GM23338 (cell line): ENCODE data around the gene FN1. TPM values are rescaled to one million over a fixed set of nuclear protein-coding genes. Genes with fewer than 3 reads are reported as not detected.

Source experiments
- ATAC-seq: fragments of 200-7000 bp; cut with Tn5 transposase; 3 replicates; pipeline ENCODE4 v1.9.1; 2020
- DNase-seq: peaks from one replicate; pipeline ENCODE4 v3.0.0-alpha.2; 2015; ENCODE audit warnings: low spot score
- H2AFZ ChIP-seq: fragments of 200-600 bp; sonication (generic); 2 replicates; pipeline ENCODE4 v1.8.0; 2016; ENCODE audit warnings: antibody characterized with exemption, mild to moderate bottlenecking, moderate library complexity
- H3F3A ChIP-seq: fragments of 200-600 bp; sonication (generic); replicated peaks from 2 replicates; pipeline ENCODE4 v1.8.0; 2017; ENCODE audit warnings: antibody characterized with exemption, mixed run types, low read depth
- H3K27ac ChIP-seq: fragments of 200-600 bp; sonication (generic); 2 replicates; pipeline ENCODE4 v1.6.1; 2016; ENCODE audit warnings: low read depth
- H3K27me3 ChIP-seq: fragments of 200-600 bp; sonication (generic); 2 replicates; pipeline ENCODE4 v1.8.0; 2016; ENCODE audit warnings: mild to moderate bottlenecking, mixed run types, moderate library complexity; ENCODE audit not compliant: insufficient read depth
- H3K36me3 ChIP-seq: fragments of 200-600 bp; sonication (generic); 2 replicates; pipeline ENCODE4 v1.8.0; 2016; ENCODE audit warnings: mild to moderate bottlenecking; ENCODE audit not compliant: insufficient read depth
- H3K4me1 ChIP-seq: fragments of 200-600 bp; sonication (generic); 2 replicates; pipeline ENCODE4 v1.8.0; 2016; ENCODE audit warnings: mild to moderate bottlenecking, moderate library complexity; ENCODE audit not compliant: insufficient read depth
- H3K4me2 ChIP-seq: fragments of 200-600 bp; sonication (generic); 2 replicates; pipeline ENCODE4 v1.7.1; 2017; ENCODE audit warnings: mixed run types
- H3K4me3 ChIP-seq: fragments of 200-600 bp; sonication (generic); 2 replicates; pipeline ENCODE4 v1.6.1; 2016; ENCODE audit warnings: mixed run types
- H3K79me2 ChIP-seq: fragments of 200-600 bp; sonication (generic); replicated peaks from 2 replicates; pipeline ENCODE4 v1.8.0; 2017; ENCODE audit warnings: mild to moderate bottlenecking; ENCODE audit not compliant: insufficient read depth
- H3K9me2 ChIP-seq: fragments of 200-600 bp; sonication (generic); 2 replicates; pipeline ENCODE4 v1.8.0; 2017; ENCODE audit not compliant: insufficient read depth
- H4K20me1 ChIP-seq: fragments of 200-600 bp; sonication (generic); replicated peaks from 2 replicates; pipeline ENCODE4 v1.8.0; 2017; ENCODE audit warnings: mild to moderate bottlenecking; ENCODE audit not compliant: insufficient read depth
- H3K27ac Mint-ChIP-seq: 2 replicates; pipeline ENCODE4 v1.8.0; 2020; ENCODE audit warnings: inconsistent platforms, mild to moderate bottlenecking, moderate library complexity, mixed read lengths
- H3K27me3 Mint-ChIP-seq: 3 replicates; pipeline ENCODE4 v1.8.0; 2022; ENCODE audit warnings: low read depth, mild to moderate bottlenecking, moderate library complexity, mixed read lengths, inconsistent platforms; ENCODE audit not compliant: insufficient read depth, poor library complexity
- H3K36me3 Mint-ChIP-seq: 3 replicates; pipeline ENCODE4 v1.8.0; 2021; ENCODE audit warnings: low read depth, mild to moderate bottlenecking, inconsistent platforms, moderate library complexity, mixed read lengths
- H3K4me1 Mint-ChIP-seq: 3 replicates; pipeline ENCODE4 v1.8.0; 2020; ENCODE audit warnings: mild to moderate bottlenecking, inconsistent platforms, mixed read lengths
- H3K4me3 Mint-ChIP-seq: 3 replicates; pipeline ENCODE4 v1.8.0; 2021; ENCODE audit warnings: moderate library complexity, mild to moderate bottlenecking, inconsistent platforms, mixed read lengths
- H3K9me3 Mint-ChIP-seq: 3 replicates; pipeline ENCODE4 v1.8.0; 2020; ENCODE audit warnings: moderate library complexity, mild to moderate bottlenecking, inconsistent platforms, mixed read lengths
- CREB1 ChIP-seq: fragments of 250-450 bp; sonication (Bioruptor Pico); IDR thresholded peaks from 2 replicates; pipeline ENCODE4 v1.5.0; 2020; ENCODE audit warnings: low read depth, mild to moderate bottlenecking, moderate library complexity
- ETS1 ChIP-seq: IDR thresholded peaks from 2 replicates; pipeline ENCODE4 v1.6.1; 2016; ENCODE audit warnings: antibody characterized with exemption
- EZH2 ChIP-seq: fragments of 200-600 bp; sonication (generic); IDR thresholded peaks from one replicate; pipeline ENCODE4 v1.8.0; 2017; ENCODE audit warnings: antibody characterized with exemption, mild to moderate bottlenecking, low read depth; ENCODE audit not compliant: unreplicated experiment
- EZH2phosphoT487 ChIP-seq: fragments of 200-600 bp; sonication (generic); IDR thresholded peaks from one replicate; pipeline ENCODE4 v1.8.1; 2018; ENCODE audit warnings: antibody characterized with exemption; ENCODE audit not compliant: unreplicated experiment
- JUNB ChIP-seq: IDR thresholded peaks from one replicate; pipeline ENCODE4 v1.6.1; 2016; ENCODE audit warnings: antibody characterized with exemption; ENCODE audit not compliant: unreplicated experiment
- NANOG ChIP-seq: IDR thresholded peaks from 2 replicates; pipeline ENCODE4 v1.6.1; 2016; ENCODE audit warnings: antibody characterized with exemption, borderline replicate concordance
- POLR2AphosphoS5 ChIP-seq: IDR thresholded peaks from 2 replicates; pipeline ENCODE4 v1.6.1; 2016; ENCODE audit warnings: antibody characterized with exemption, low read depth
- REST ChIP-seq: IDR thresholded peaks from one replicate; pipeline ENCODE4 v1.6.1; 2018; ENCODE audit warnings: antibody characterized with exemption; ENCODE audit not compliant: unreplicated experiment
- STAT1 ChIP-seq: IDR thresholded peaks from one replicate; pipeline ENCODE4 v1.6.1; 2016; ENCODE audit warnings: antibody characterized with exemption; ENCODE audit not compliant: unreplicated experiment
- ZNF114 ChIP-seq: fragments of 250-450 bp; sonication (Bioruptor Pico); IDR thresholded peaks from 2 replicates; pipeline ENCODE4 v1.5.0; 2020; ENCODE audit warnings: mild to moderate bottlenecking, moderate library complexity
- ZNF331 ChIP-seq: fragments of 250-450 bp; sonication (Bioruptor Pico); IDR thresholded peaks from 2 replicates; pipeline ENCODE4 v1.5.0; 2020; ENCODE audit warnings: low read depth, mild to moderate bottlenecking, moderate library complexity
- polyA plus RNA-seq: library from polyadenylated mRNA; unstranded; fragments of >200 nt; fragmentation: Nextera tagmentation; extraction: Ambion mirVana; gene quantifications from 2 replicates; pipeline ENCODE4 v1.2.1, GENCODE V29; 2016
- total RNA-seq: library from RNA; depleted of rRNA; stranded (reverse); fragments of >200 nt; shearing (Covaris generic); gene quantifications from 2 replicates; pipeline ENCODE4 v1.2.3, GENCODE V29; 2014
- TF ChIP-seq, protein P1 (sequence below): fragments of 250-450 bp; sonication (Bioruptor Pico); IDR thresholded peaks from 2 replicates; pipeline ENCODE4 v1.5.0; 2020; ENCODE audit warnings: mild to moderate bottlenecking, moderate library complexity
- TF ChIP-seq, protein P2 (sequence below), 2 experiments: fragments of 200-600 bp in 1 of 2; sonication (generic) in 1 of 2; conservative IDR thresholded peaks; 2 replicates each; pipeline versions ENCODE4 v1.5.1 to v1.6.1; 2016 to 2017; ENCODE audit warnings: antibody characterized with exemption in 2 of 2, low read depth in 2 of 2, mild to moderate bottlenecking in 2 of 2, moderate library complexity in 1 of 2

The FN1 gene
- total and polyA plus RNA-seq, 2 experiments from 2014 or later, result 79.6 to 255 TPM

- ATAC-seq, result no peak
- H3K4me3 ChIP-seq, result no peak overlapping the region
Observed at GRCh38 chr2:215366440-215367032, 69.3 kb downstream of the FN1 start.

More at GRCh38 chr2:215366440-215367032, 69.3 kb downstream of the FN1 start:
- Mint-ChIP-seq H3K4me1 (peaks cover 6% of the 10 kb centered on the region; the same call in 2 of the 3 replicates), H3K4me3 (no peak overlapping the region), H3K27me3 (no peaks in the 10 kb centered on the region), H3K27ac (no peak overlapping the region), H3K9me3 (no peaks in the 10 kb centered on the region), H3K36me3 (peaks cover 47% of the 10 kb centered on the region)
- H3K4me1 ChIP-seq, result no peaks in the 10 kb centered on the region
- no peak overlapping the region for H3K27ac ChIP-seq
- no peaks in the 10 kb centered on the region for H3K79me2 ChIP-seq
- H2AFZ ChIP-seq, result no peak overlapping the region
- no peak overlapping the region for H3K4me2 ChIP-seq
- no peaks in the 10 kb centered on the region; the same call in 1 of the 2 replicates for H4K20me1 ChIP-seq
- DNase-seq, result no peak
- H3K36me3 ChIP-seq, result peaks cover 44% of the 10 kb centered on the region; the same call in 1 of the 2 replicates
- TF ChIP-seq ZNF331 (CRISPR knock-in tag), result no peak
- no peak for TF ChIP-seq EZH2phosphoT487
- TF ChIP-seq EZH2, result no peak
- no peak for TF ChIP-seq ETS1
- TF ChIP-seq JUNB, result no peak
- no peak for TF ChIP-seq NANOG
- no peak for TF ChIP-seq ZNF114 (CRISPR knock-in tag)
- TF ChIP-seq, protein P1, sequence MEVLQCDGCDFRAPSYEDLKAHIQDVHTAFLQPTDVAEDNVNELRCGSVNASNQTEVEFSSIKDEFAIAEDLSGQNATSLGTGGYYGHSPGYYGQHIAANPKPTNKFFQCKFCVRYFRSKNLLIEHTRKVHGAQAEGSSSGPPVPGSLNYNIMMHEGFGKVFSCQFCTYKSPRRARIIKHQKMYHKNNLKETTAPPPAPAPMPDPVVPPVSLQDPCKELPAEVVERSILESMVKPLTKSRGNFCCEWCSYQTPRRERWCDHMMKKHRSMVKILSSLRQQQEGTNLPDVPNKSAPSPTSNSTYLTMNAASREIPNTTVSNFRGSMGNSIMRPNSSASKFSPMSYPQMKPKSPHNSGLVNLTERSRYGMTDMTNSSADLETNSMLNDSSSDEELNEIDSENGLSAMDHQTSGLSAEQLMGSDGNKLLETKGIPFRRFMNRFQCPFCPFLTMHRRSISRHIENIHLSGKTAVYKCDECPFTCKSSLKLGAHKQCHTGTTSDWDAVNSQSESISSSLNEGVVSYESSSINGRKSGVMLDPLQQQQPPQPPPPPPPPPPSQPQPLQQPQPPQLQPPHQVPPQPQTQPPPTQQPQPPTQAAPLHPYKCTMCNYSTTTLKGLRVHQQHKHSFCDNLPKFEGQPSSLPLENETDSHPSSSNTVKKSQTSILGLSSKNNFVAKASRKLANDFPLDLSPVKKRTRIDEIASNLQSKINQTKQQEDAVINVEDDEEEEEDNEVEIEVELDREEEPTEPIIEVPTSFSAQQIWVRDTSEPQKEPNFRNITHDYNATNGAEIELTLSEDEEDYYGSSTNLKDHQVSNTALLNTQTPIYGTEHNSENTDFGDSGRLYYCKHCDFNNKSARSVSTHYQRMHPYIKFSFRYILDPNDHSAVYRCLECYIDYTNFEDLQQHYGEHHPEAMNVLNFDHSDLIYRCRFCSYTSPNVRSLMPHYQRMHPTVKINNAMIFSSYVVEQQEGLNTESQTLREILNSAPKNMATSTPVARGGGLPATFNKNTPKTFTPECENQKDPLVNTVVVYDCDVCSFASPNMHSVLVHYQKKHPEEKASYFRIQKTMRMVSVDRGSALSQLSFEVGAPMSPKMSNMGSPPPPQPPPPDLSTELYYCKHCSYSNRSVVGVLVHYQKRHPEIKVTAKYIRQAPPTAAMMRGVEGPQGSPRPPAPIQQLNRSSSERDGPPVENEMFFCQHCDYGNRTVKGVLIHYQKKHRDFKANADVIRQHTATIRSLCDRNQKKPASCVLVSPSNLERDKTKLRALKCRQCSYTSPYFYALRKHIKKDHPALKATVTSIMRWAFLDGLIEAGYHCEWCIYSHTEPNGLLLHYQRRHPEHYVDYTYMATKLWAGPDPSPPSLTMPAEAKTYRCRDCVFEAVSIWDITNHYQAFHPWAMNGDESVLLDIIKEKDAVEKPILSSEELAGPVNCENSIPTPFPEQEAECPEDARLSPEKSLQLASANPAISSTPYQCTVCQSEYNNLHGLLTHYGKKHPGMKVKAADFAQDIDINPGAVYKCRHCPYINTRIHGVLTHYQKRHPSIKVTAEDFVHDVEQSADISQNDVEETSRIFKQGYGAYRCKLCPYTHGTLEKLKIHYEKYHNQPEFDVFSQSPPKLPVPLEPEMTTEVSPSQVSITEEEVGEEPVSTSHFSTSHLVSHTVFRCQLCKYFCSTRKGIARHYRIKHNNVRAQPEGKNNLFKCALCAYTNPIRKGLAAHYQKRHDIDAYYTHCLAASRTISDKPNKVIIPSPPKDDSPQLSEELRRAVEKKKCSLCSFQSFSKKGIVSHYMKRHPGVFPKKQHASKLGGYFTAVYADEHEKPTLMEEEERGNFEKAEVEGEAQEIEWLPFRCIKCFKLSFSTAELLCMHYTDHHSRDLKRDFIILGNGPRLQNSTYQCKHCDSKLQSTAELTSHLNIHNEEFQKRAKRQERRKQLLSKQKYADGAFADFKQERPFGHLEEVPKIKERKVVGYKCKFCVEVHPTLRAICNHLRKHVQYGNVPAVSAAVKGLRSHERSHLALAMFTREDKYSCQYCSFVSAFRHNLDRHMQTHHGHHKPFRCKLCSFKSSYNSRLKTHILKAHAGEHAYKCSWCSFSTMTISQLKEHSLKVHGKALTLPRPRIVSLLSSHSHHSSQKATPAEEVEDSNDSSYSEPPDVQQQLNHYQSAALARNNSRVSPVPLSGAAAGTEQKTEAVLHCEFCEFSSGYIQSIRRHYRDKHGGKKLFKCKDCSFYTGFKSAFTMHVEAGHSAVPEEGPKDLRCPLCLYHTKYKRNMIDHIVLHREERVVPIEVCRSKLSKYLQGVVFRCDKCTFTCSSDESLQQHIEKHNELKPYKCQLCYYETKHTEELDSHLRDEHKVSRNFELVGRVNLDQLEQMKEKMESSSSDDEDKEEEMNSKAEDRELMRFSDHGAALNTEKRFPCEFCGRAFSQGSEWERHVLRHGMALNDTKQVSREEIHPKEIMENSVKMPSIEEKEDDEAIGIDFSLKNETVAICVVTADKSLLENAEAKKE (CRISPR knock-in tag), result no peak
- no peak for TF ChIP-seq STAT1
- TF ChIP-seq, protein P2, sequence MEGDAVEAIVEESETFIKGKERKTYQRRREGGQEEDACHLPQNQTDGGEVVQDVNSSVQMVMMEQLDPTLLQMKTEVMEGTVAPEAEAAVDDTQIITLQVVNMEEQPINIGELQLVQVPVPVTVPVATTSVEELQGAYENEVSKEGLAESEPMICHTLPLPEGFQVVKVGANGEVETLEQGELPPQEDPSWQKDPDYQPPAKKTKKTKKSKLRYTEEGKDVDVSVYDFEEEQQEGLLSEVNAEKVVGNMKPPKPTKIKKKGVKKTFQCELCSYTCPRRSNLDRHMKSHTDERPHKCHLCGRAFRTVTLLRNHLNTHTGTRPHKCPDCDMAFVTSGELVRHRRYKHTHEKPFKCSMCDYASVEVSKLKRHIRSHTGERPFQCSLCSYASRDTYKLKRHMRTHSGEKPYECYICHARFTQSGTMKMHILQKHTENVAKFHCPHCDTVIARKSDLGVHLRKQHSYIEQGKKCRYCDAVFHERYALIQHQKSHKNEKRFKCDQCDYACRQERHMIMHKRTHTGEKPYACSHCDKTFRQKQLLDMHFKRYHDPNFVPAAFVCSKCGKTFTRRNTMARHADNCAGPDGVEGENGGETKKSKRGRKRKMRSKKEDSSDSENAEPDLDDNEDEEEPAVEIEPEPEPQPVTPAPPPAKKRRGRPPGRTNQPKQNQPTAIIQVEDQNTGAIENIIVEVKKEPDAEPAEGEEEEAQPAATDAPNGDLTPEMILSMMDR (conservative IDR thresholded peaks at IDR 0.05; ENCODE audit: low read depth in 2 of 2), result no peak
- no peak for TF ChIP-seq REST
- TF ChIP-seq CREB1 (CRISPR knock-in tag), result no peak
- no peak for TF ChIP-seq POLR2AphosphoS5
- no peaks in the 10 kb centered on the region for H3F3A ChIP-seq
- H3K27me3 ChIP-seq, result no peaks in the 10 kb centered on the region
- H3K9me2 ChIP-seq, result no peaks in the 10 kb centered on the region
